ENCODE results near the gene LRIG1.

GRCh38 chr3:66400411-66401156 is 100.2 kb downstream of the LRIG1 start:
- TF ChIP-seq CTCF (IDR thresholded peaks at IDR 0.05) (peak in 1 of 4 experiments; percentile 10), POLR2A (IDR thresholded peaks at IDR 0.05) (no peak)

All from prostate gland (tissue), 2 donors.